ENCODE results near the gene MBD5.

DNA sequence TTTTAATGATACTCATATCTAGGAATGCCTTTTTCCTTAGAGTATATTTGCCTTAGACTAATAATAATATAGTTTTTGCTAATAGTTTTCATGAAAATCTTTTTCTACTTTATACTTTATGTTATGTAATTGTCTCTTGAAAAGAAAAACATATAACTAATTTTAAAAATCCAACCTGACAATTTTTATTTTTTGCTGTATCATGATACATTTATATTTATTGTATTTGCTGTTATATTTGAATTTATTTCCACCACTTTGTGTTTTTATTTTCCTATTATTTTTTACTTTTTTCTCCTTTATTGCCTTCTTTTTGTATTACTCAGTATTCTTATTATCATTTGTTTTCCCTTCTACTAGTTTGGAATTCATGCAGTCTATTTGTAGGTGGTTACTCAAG is 85.4 kb downstream of the MBD5 start:
- TF ChIP-seq CTCF (conservative IDR thresholded peaks at IDR 0.05; ENCODE audit: low read depth, low read length) (no peak), RFX5 (IDR thresholded peaks at IDR 0.05; ENCODE audit: low read depth, low read length) (no peak), POLR2A (IDR thresholded peaks at IDR 0.05; ENCODE audit: low read depth, low read length) (no peak), RAD21 (IDR thresholded peaks at IDR 0.05; ENCODE audit: low read length) (no peak), SMC3 (IDR thresholded peaks at IDR 0.05; ENCODE audit: low read depth, low read length) (no peak), FOS (IDR thresholded peaks at IDR 0.05; ENCODE audit: low read depth, low read length) (no peak), MAZ (IDR thresholded peaks at IDR 0.05; ENCODE audit: borderline replicate concordance, low read depth, low read length) (no peak), CHD1 (IDR thresholded peaks at IDR 0.05; ENCODE audit: low read depth, low read length) (no peak), MAFK (IDR thresholded peaks at IDR 0.05; ENCODE audit: low read depth, low read length) (no peak)

Measured in IMR-90 (cell line).